ENCODE data around the gene CRTC3.
"Not testable (repeated sequence)": the region's sequence is repeated elsewhere in the genome, so short reads cannot be mapped to it uniquely, and the experiment has no call there.

DNA sequence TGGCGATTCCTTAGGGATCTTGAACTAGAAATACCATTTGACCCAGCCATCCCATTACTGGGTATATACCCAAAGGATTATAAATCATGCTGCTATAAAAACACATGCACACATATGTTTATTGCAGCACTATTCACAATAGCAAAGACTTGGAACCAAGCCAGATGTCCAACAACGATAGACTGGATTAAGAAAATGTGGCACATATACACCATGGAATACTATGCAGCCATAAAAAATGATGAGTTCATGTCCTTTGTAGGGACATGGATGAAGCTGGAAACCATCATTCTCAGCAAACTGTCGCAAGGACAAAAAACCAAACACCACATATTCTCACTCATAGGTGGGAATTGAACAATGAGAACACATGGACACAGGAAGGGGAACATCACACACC lies 107.3 kb downstream of the CRTC3 start:
- not testable (repeated sequence) for TF ChIP-seq CTCF (IDR thresholded peaks at IDR 0.05; ENCODE audit: insufficient read depth, low read depth, low read length); EZH2 (IDR thresholded peaks at IDR 0.05; ENCODE audit: insufficient read depth, low read length)
